ENCODE data around the gene TXNRD2.

The TXNRD2 gene

GRCh38 chr22:19941365-19942082 lies at the start of gene TXNRD2, which contains the start of gene COMT:
TXNRD2 (minus strand) TSS chr22:19941818; CDS start chr22:19941803, 15 bp downstream.
COMT (plus strand) TSS chr22:19941772; CDS start chr22:19962527, 20,755 bp downstream.
- H3K4me1 ChIP-seq (ENCODE audit: control insufficient read depth, insufficient read depth, low read length): no peaks in the 10 kb centered on the region
- H3K27me3 ChIP-seq (ENCODE audit: control insufficient read depth, insufficient read depth, low read length): no peaks in the 10 kb centered on the region
- no peaks in the 10 kb centered on the region for H3K9me3 ChIP-seq (ENCODE audit: control insufficient read depth, insufficient read depth, low read length)
- DNase-seq (ENCODE audit: low read depth, low spot score): no peak
- H3K27ac ChIP-seq (ENCODE audit: low read length): no peak within 1 kb of the TSS
- WGBS (ENCODE audit: insufficient coverage, insufficient read length): no CpG with 5 or more reads among the region's 63 CpGs
- H3K36me3 ChIP-seq (ENCODE audit: control insufficient read depth, insufficient read depth, low read length): no peaks in the 10 kb centered on the region
- H3K4me3 ChIP-seq (ENCODE audit: low read length): no peak within 1 kb of the TSS; the same call in 1 of the 2 replicates

- DNase-seq (ENCODE audit: low read depth, low spot score): no peak
- H3K4me1 ChIP-seq (ENCODE audit: control insufficient read depth, insufficient read depth, low read length): no peaks in the 10 kb centered on the region
- no peaks in the 10 kb centered on the region for H3K36me3 ChIP-seq (ENCODE audit: control insufficient read depth, insufficient read depth, low read length)
- no peaks in the 10 kb centered on the region for H3K27me3 ChIP-seq (ENCODE audit: control insufficient read depth, insufficient read depth, low read length)
- no peak overlapping the region for H3K27ac ChIP-seq (ENCODE audit: low read length)
- no peak overlapping the region for H3K4me3 ChIP-seq (ENCODE audit: low read length)
- H3K9me3 ChIP-seq (ENCODE audit: control insufficient read depth, insufficient read depth, low read length): no peaks in the 10 kb centered on the region
These were observed 49.7 kb upstream of the TXNRD2 start for GRCh38 chr22:19991395-19991644.

- Histone ChIP-seq H3K4me1 (ENCODE audit: control insufficient read depth, insufficient read depth, low read length) (peaks cover 3% of the 10 kb centered on the region; the same call in 1 of the 2 replicates), H3K9me3 (ENCODE audit: control insufficient read depth, insufficient read depth, low read length) (no peaks in the 10 kb centered on the region), H3K36me3 (ENCODE audit: control insufficient read depth, insufficient read depth, low read length) (no peaks in the 10 kb centered on the region), H3K27me3 (ENCODE audit: control insufficient read depth, insufficient read depth, low read length) (no peaks in the 10 kb centered on the region), H3K4me3 (ENCODE audit: low read length) (no peak overlapping the region), H3K27ac (ENCODE audit: low read length) (no peak overlapping the region)
- WGBS (ENCODE audit: insufficient coverage, insufficient read length): no CpG with 5 or more reads among the region's 20 CpGs
- no peak for DNase-seq (ENCODE audit: low read depth, low spot score)
These were observed 49.2 kb upstream of the TXNRD2 start for GRCh38 chr22:19990609-19991394.

- no peaks in the 10 kb centered on the region for H3K9me3 ChIP-seq (ENCODE audit: control insufficient read depth, insufficient read depth, low read length)
- H3K27me3 ChIP-seq (ENCODE audit: control insufficient read depth, insufficient read depth, low read length): no peaks in the 10 kb centered on the region
- H3K4me1 ChIP-seq (ENCODE audit: control insufficient read depth, insufficient read depth, low read length): peaks cover 3% of the 10 kb centered on the region; the same call in 1 of the 2 replicates
- DNase-seq (ENCODE audit: low read depth, low spot score): no peak
- no CpG with 5 or more reads among the region's 2 CpGs for WGBS (ENCODE audit: insufficient coverage, insufficient read length)
- no peaks in the 10 kb centered on the region for H3K36me3 ChIP-seq (ENCODE audit: control insufficient read depth, insufficient read depth, low read length)
- H3K4me3 ChIP-seq (ENCODE audit: low read length): no peak overlapping the region
- H3K27ac ChIP-seq (ENCODE audit: low read length): no peak overlapping the region
These were observed 48.6 kb upstream of the TXNRD2 start for GRCh38 chr22:19990188-19990587.

GRCh38 chr22:19989725-19990067 lies 48.1 kb upstream of the TXNRD2 start:
- H3K4me1 ChIP-seq (ENCODE audit: control insufficient read depth, insufficient read depth, low read length): peaks cover 3% of the 10 kb centered on the region; the same call in 1 of the 2 replicates
- no peak for DNase-seq (ENCODE audit: low read depth, low spot score)
- no CpG with 5 or more reads among the region's 3 CpGs for WGBS (ENCODE audit: insufficient coverage, insufficient read length)
- H3K36me3 ChIP-seq (ENCODE audit: control insufficient read depth, insufficient read depth, low read length): no peaks in the 10 kb centered on the region
- no peak overlapping the region for H3K27ac ChIP-seq (ENCODE audit: low read length)
- no peaks in the 10 kb centered on the region for H3K9me3 ChIP-seq (ENCODE audit: control insufficient read depth, insufficient read depth, low read length)
- no peaks in the 10 kb centered on the region for H3K27me3 ChIP-seq (ENCODE audit: control insufficient read depth, insufficient read depth, low read length)
- no peak overlapping the region for H3K4me3 ChIP-seq (ENCODE audit: low read length)

- no peak for DNase-seq (ENCODE audit: low read depth, low spot score)
- WGBS (ENCODE audit: insufficient coverage, insufficient read length): no CpG with 5 or more reads among the region's 18 CpGs
- Histone ChIP-seq H3K4me1 (ENCODE audit: control insufficient read depth, insufficient read depth, low read length) (peaks cover 3% of the 10 kb centered on the region; the same call in 1 of the 2 replicates), H3K9me3 (ENCODE audit: control insufficient read depth, insufficient read depth, low read length) (no peaks in the 10 kb centered on the region), H3K27me3 (ENCODE audit: control insufficient read depth, insufficient read depth, low read length) (no peaks in the 10 kb centered on the region), H3K36me3 (ENCODE audit: control insufficient read depth, insufficient read depth, low read length) (no peaks in the 10 kb centered on the region), H3K4me3 (ENCODE audit: low read length) (no peak overlapping the region), H3K27ac (ENCODE audit: low read length) (no peak overlapping the region)
These were observed 47.5 kb upstream of the TXNRD2 start for GRCh38 chr22:19988965-19989724.

GRCh38 chr22:19988331-19988808 lies 46.8 kb upstream of the TXNRD2 start:
- Histone ChIP-seq H3K9me3 (ENCODE audit: control insufficient read depth, insufficient read depth, low read length) (no peaks in the 10 kb centered on the region), H3K4me3 (ENCODE audit: low read length) (no peak overlapping the region), H3K4me1 (ENCODE audit: control insufficient read depth, insufficient read depth, low read length) (peaks cover 3% of the 10 kb centered on the region; the same call in 1 of the 2 replicates), H3K27ac (ENCODE audit: low read length) (no peak overlapping the region), H3K27me3 (ENCODE audit: control insufficient read depth, insufficient read depth, low read length) (no peaks in the 10 kb centered on the region), H3K36me3 (ENCODE audit: control insufficient read depth, insufficient read depth, low read length) (no peaks in the 10 kb centered on the region)
- no CpG with 5 or more reads among the region's 9 CpGs for WGBS (ENCODE audit: insufficient coverage, insufficient read length)
- DNase-seq (ENCODE audit: low read depth, low spot score): no peak

- no CpG with 5 or more reads among the region's 24 CpGs for WGBS (ENCODE audit: insufficient coverage, insufficient read length)
- Histone ChIP-seq H3K9me3 (ENCODE audit: control insufficient read depth, insufficient read depth, low read length) (no peaks in the 10 kb centered on the region), H3K36me3 (ENCODE audit: control insufficient read depth, insufficient read depth, low read length) (no peaks in the 10 kb centered on the region), H3K27me3 (ENCODE audit: control insufficient read depth, insufficient read depth, low read length) (no peaks in the 10 kb centered on the region), H3K4me1 (ENCODE audit: control insufficient read depth, insufficient read depth, low read length) (peaks cover 3% of the 10 kb centered on the region; the same call in 1 of the 2 replicates), H3K4me3 (ENCODE audit: low read length) (no peak overlapping the region), H3K27ac (ENCODE audit: low read length) (no peak overlapping the region)
- no peak for DNase-seq (ENCODE audit: low read depth, low spot score)
These were observed 46.0 kb upstream of the TXNRD2 start for GRCh38 chr22:19987394-19988306.

GRCh38 chr22:19986410-19987341 lies 45.1 kb upstream of the TXNRD2 start:
- Histone ChIP-seq H3K9me3 (ENCODE audit: control insufficient read depth, insufficient read depth, low read length) (no peaks in the 10 kb centered on the region), H3K4me1 (ENCODE audit: control insufficient read depth, insufficient read depth, low read length) (peaks cover 3% of the 10 kb centered on the region; the same call in 1 of the 2 replicates), H3K4me3 (ENCODE audit: low read length) (peak overlapping the region; percentile 78; the same call in 1 of the 2 replicates), H3K27ac (ENCODE audit: low read length) (no peak overlapping the region), H3K36me3 (ENCODE audit: control insufficient read depth, insufficient read depth, low read length) (peaks cover 4% of the 10 kb centered on the region; the same call in 1 of the 2 replicates), H3K27me3 (ENCODE audit: control insufficient read depth, insufficient read depth, low read length) (no peaks in the 10 kb centered on the region)
- no CpG with 5 or more reads among the region's 76 CpGs for WGBS (ENCODE audit: insufficient coverage, insufficient read length)
- no peak for DNase-seq (ENCODE audit: low read depth, low spot score)

All from iPS DF 6.9 (cell line).